Keratinocyte (primary cell): ENCODE data around the gene ARHGAP6. TPM values are rescaled to one million over a fixed set of nuclear protein-coding genes. Genes with fewer than 3 reads are reported as not detected.

Experiments
- DNase-seq: peaks from one replicate; pipeline ENCODE4 v3.0.0-alpha.2; 2011; ENCODE audit warnings: low read depth, missing footprints, low spot score
- FAIRE-seq: peaks from 2 replicates; lab custom pipeline; 2011; peaks lifted over from hg19 to GRCh38; lab: Jason Lieb, UNC
- H2AFZ ChIP-seq: 2 replicates; pipeline ENCODE4 v1.6.0; 2012; ENCODE audit warnings: low read length, control low read depth, inconsistent platforms; ENCODE audit not compliant: control insufficient read depth
- H3K27ac ChIP-seq: 2 replicates; pipeline ENCODE4 v1.5.1; 2011; ENCODE audit warnings: low read length; ENCODE audit not compliant: control insufficient read depth, insufficient read depth
- H3K27me3 ChIP-seq: 3 replicates; pipeline ENCODE4 v1.6.0; 2011; ENCODE audit warnings: low read length; ENCODE audit not compliant: control insufficient read depth, insufficient read depth; ENCODE audit errors: extremely low read depth
- H3K36me3 ChIP-seq, 2 experiments: 2 replicates in 1 of 2; 3 replicates in 1 of 2; pipeline ENCODE4 v1.5.1; 2011; ENCODE audit warnings: low read length in 2 of 2, mild to moderate bottlenecking in 1 of 2; ENCODE audit not compliant: control insufficient read depth in 2 of 2, insufficient read depth in 2 of 2; ENCODE audit errors: extremely low read depth in 1 of 2
- H3K4me1 ChIP-seq: 3 replicates; pipeline ENCODE4 v1.5.1; 2011; ENCODE audit warnings: low read length; ENCODE audit not compliant: control insufficient read depth, insufficient read depth; ENCODE audit errors: extremely low read depth
- H3K4me2 ChIP-seq: 3 replicates; pipeline ENCODE4 v1.6.0; 2011; ENCODE audit warnings: low read depth, low read length; ENCODE audit not compliant: control insufficient read depth, insufficient read depth; ENCODE audit errors: extremely low read depth
- H3K4me3 ChIP-seq, 3 experiments: fragments of 200-600 bp in 1 of 3; sonication (generic) in 1 of 3; 2 replicates in 2 of 3; 3 replicates in 1 of 3; pipeline ENCODE4 v1.5.1; 2011 to 2016; ENCODE audit warnings: low read length in 3 of 3, mild to moderate bottlenecking in 3 of 3, control low read depth in 2 of 3, inconsistent platforms in 1 of 3, low read depth in 1 of 3, mixed read lengths in 1 of 3, mixed run types in 1 of 3, moderate library complexity in 1 of 3; ENCODE audit not compliant: control insufficient read depth in 2 of 3, insufficient read depth in 2 of 3; ENCODE audit errors: extremely low read depth in 1 of 3
- H3K79me2 ChIP-seq: 2 replicates; pipeline ENCODE4 v1.6.0; 2012; ENCODE audit warnings: low read length; ENCODE audit not compliant: control insufficient read depth, insufficient read depth
- H3K9ac ChIP-seq: 3 replicates; pipeline ENCODE4 v1.6.0; 2011; ENCODE audit warnings: low read length; ENCODE audit not compliant: control insufficient read depth, insufficient read depth; ENCODE audit errors: extremely low read depth
- H3K9me1 ChIP-seq: 3 replicates; pipeline ENCODE4 v1.6.0; 2011; ENCODE audit warnings: low read length; ENCODE audit not compliant: control insufficient read depth, insufficient read depth; ENCODE audit errors: extremely low read depth
- H3K9me3 ChIP-seq: 2 replicates; pipeline ENCODE4 v1.5.1; 2012; ENCODE audit warnings: low read depth, low read length; ENCODE audit not compliant: control insufficient read depth
- H4K20me1 ChIP-seq: 3 replicates; pipeline ENCODE4 v1.6.0; 2011; ENCODE audit warnings: low read length; ENCODE audit not compliant: control insufficient read depth, insufficient read depth; ENCODE audit errors: extremely low read depth
- EZH2 ChIP-seq: IDR thresholded peaks from one replicate; pipeline ENCODE4 v1.6.1; 2012; ENCODE audit warnings: inconsistent platforms, mild to moderate bottlenecking, low read length, moderate library complexity
- dilution Hi-C: fragments of 300-500 bp; cut with MboI; formaldehyde crosslinking; loops from one replicate; pipeline ENCODE4 v1.7.0; 2020; ENCODE audit warnings: low sequenced_read_pairs; ENCODE audit not compliant: extremely low pct_ligation_motif_present
- polyA plus RNA-seq, 5 experiments: library from polyadenylated mRNA; depleted of rRNA in 3 of 5; stranded (reverse) in 3 of 5; stranded (forward) in 1 of 5; unstranded in 1 of 5; fragments of >200 nt; gene quantifications; 1 replicate in 1 of 5; 2 replicates in 3 of 5; 3 replicates in 1 of 5; pipeline versions ENCODE4 v1.2.1 to v1.2.3, GENCODE V29; 2011 to 2012; ENCODE audit warnings: missing spikeins in 2 of 5, low read depth in 1 of 5, low replicate concordance in 1 of 5
- TF ChIP-seq, protein P1 (sequence below), 3 experiments: IDR thresholded peaks in 1 of 3; conservative IDR thresholded peaks in 1 of 3; optimal IDR thresholded peaks in 1 of 3; 2 replicates in 2 of 3; 3 replicates in 1 of 3; pipeline versions ENCODE3 to v1.5.1; 2011; ENCODE audit warnings: low read length in 3 of 3, mild to moderate bottlenecking in 3 of 3, moderate library complexity in 2 of 3, control low read depth in 1 of 3, inconsistent platforms in 1 of 3; ENCODE audit not compliant: insufficient read depth in 2 of 3; ENCODE audit errors: extremely low read depth in 1 of 3

Gene ARHGAP6
- polyA plus RNA-seq, 1 donor (not counting 4 experiments of a cell fraction or from before 2014, with no cell fraction given) = 0.01 TPM

- H3K9ac ChIP-seq = no peak overlapping the region
- no peak overlapping the region for H2AFZ ChIP-seq
- peaks cover 2% of the 10 kb centered on the region for H3K27me3 ChIP-seq
- DNase-seq = no peak
- H3K27ac ChIP-seq = no peak overlapping the region
- no peaks in the 10 kb centered on the region for H3K9me1 ChIP-seq
- H3K9me3 ChIP-seq = no peaks in the 10 kb centered on the region
- H3K79me2 ChIP-seq = no peaks in the 10 kb centered on the region
- FAIRE-seq = no peak
- TF ChIP-seq EZH2 = no peak
- TF ChIP-seq, protein P1, sequence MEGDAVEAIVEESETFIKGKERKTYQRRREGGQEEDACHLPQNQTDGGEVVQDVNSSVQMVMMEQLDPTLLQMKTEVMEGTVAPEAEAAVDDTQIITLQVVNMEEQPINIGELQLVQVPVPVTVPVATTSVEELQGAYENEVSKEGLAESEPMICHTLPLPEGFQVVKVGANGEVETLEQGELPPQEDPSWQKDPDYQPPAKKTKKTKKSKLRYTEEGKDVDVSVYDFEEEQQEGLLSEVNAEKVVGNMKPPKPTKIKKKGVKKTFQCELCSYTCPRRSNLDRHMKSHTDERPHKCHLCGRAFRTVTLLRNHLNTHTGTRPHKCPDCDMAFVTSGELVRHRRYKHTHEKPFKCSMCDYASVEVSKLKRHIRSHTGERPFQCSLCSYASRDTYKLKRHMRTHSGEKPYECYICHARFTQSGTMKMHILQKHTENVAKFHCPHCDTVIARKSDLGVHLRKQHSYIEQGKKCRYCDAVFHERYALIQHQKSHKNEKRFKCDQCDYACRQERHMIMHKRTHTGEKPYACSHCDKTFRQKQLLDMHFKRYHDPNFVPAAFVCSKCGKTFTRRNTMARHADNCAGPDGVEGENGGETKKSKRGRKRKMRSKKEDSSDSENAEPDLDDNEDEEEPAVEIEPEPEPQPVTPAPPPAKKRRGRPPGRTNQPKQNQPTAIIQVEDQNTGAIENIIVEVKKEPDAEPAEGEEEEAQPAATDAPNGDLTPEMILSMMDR (optimal IDR thresholded peaks at IDR 0.05 in 1 of 3, IDR thresholded peaks at IDR 0.05 in 1 of 3, conservative IDR thresholded peaks at IDR 0.05 in 1 of 3; ENCODE audit: extremely low read depth in 1 of 3, insufficient read depth in 2 of 3, low read length in 3 of 3) = no peak
- dilution Hi-C loops = no loop called here
- no peak overlapping the region for H3K4me3 ChIP-seq
- no peaks in the 10 kb centered on the region for H3K4me1 ChIP-seq
- no peaks in the 10 kb centered on the region for H4K20me1 ChIP-seq
- H3K4me2 ChIP-seq = no peak overlapping the region
- H3K36me3 ChIP-seq = no peaks in the 10 kb centered on the region
Observed at GRCh38 chrX:11305641-11306040, 360.1 kb downstream of the ARHGAP6 start.

GRCh38 chrX:11304829-11305228 lies 360.9 kb downstream of the ARHGAP6 start:
- Histone ChIP-seq H3K9ac (no peak overlapping the region), H3K4me3 (no peak overlapping the region), H4K20me1 (no peaks in the 10 kb centered on the region), H3K27ac (no peak overlapping the region), H3K9me1 (no peaks in the 10 kb centered on the region), H3K79me2 (no peaks in the 10 kb centered on the region), H3K9me3 (no peaks in the 10 kb centered on the region), H2AFZ (no peak overlapping the region), H3K36me3 (no peaks in the 10 kb centered on the region), H3K4me2 (no peak overlapping the region), H3K27me3 (no peaks in the 10 kb centered on the region), H3K4me1 (no peaks in the 10 kb centered on the region)
- dilution Hi-C loops = no loop called here
- TF ChIP-seq, protein P1 (optimal IDR thresholded peaks at IDR 0.05 in 1 of 3, IDR thresholded peaks at IDR 0.05 in 1 of 3, conservative IDR thresholded peaks at IDR 0.05 in 1 of 3; ENCODE audit: extremely low read depth in 1 of 3, insufficient read depth in 2 of 3, low read length in 3 of 3) = no peak
- TF ChIP-seq EZH2 = no peak
- DNase-seq (no peak), FAIRE-seq (no peak)
